Right forelimb (tissue), 1 donor: ENCODE measurements around the gene GSK3A.

Experiments
- DNase-seq: peaks from one replicate; pipeline ENCODE4 v3.0.0-alpha.2; 2018

The GSK3A gene

GRCh38 chr19:42248270-42249148, 6.1 kb upstream of the GSK3A start:
- no peak for DNase-seq

- DNase-seq, result no peak
These were observed 5.3 kb upstream of the GSK3A start for GRCh38 chr19:42247640-42248199.

- DNase-seq, result no peak
These were observed 4.7 kb upstream of the GSK3A start for GRCh38 chr19:42246922-42247639.

- DNase-seq, result peak; percentile 77
These were observed 3.9 kb upstream of the GSK3A start for GRCh38 chr19:42246143-42246921.

- DNase-seq, result no peak
These were observed 2.8 kb upstream of the GSK3A start for GRCh38 chr19:42245231-42245630.

- DNase-seq, result peak; percentile 96
These were observed 2.2 kb upstream of the GSK3A start for GRCh38 chr19:42244347-42245220.

GRCh38 chr19:42242069-42242511, 312 bp downstream of the GSK3A start:
- no peak for DNase-seq

GRCh38 chr19:42241279-42241678, 1.1 kb downstream of the GSK3A start:
- no peak for DNase-seq

- DNase-seq, result no peak
These were observed 2.7 kb downstream of the GSK3A start for GRCh38 chr19:42239544-42240220.

- no peak for DNase-seq
These were observed 7.2 kb downstream of the GSK3A start for GRCh38 chr19:42235181-42235580.

- DNase-seq, result no peak
These were observed 8.0 kb downstream of the GSK3A start for GRCh38 chr19:42234364-42234763.

GRCh38 chr19:42233678-42234292, 8.6 kb downstream of the GSK3A start:
- DNase-seq, result no peak

- no peak for DNase-seq
These were observed 9.3 kb downstream of the GSK3A start for GRCh38 chr19:42233106-42233505.

GRCh38 chr19:42232435-42232834, 10.0 kb downstream of the GSK3A start:
- no peak for DNase-seq

GRCh38 chr19:42230571-42230970, 11.8 kb downstream of the GSK3A start:
- no peak for DNase-seq

GRCh38 chr19:42229855-42230351, 12.5 kb downstream of the GSK3A start:
- DNase-seq, result no peak

GRCh38 chr19:42229301-42229854, 13.0 kb downstream of the GSK3A start:
- DNase-seq, result no peak

GRCh38 chr19:42228641-42229040, 13.8 kb downstream of the GSK3A start:
- no peak for DNase-seq

GRCh38 chr19:42226886-42227285, 15.5 kb downstream of the GSK3A start:
- DNase-seq, result no peak

- no peak for DNase-seq
These were observed 16.6 kb downstream of the GSK3A start for GRCh38 chr19:42225718-42226292.
